Loucy (cell line): ENCODE measurements around the gene FLCN.

Experiments used
- CTCF ChIP-seq: fragments of 200-600 bp; sonication (generic); conservative IDR thresholded peaks from 2 replicates; pipeline ENCODE4 v1.5.1; 2014; ENCODE audit warnings: mild to moderate bottlenecking, antibody characterized with exemption, low read length
- EZH2phosphoT487 ChIP-seq: fragments of 200-600 bp; IDR thresholded peaks from 2 replicates; pipeline ENCODE4 v1.6.1; 2018; ENCODE audit warnings: antibody characterized with exemption, mild to moderate bottlenecking, moderate library complexity, borderline replicate concordance

- no peak for TF ChIP-seq CTCF
- TF ChIP-seq EZH2phosphoT487, result no peak
Measured at GRCh38 chr17:17254036-17254435, 17.1 kb upstream of the FLCN start.
